Keratinocyte (primary cell): ENCODE measurements around the gene XRRA1. TPM values are rescaled to one million over a fixed set of nuclear protein-coding genes. Genes with fewer than 3 reads are reported as not detected.

Experiments
- DNase-seq: peaks from one replicate; pipeline ENCODE4 v3.0.0-alpha.2; 2011; ENCODE audit warnings: low read depth, missing footprints, low spot score
- FAIRE-seq: peaks from 2 replicates; lab custom pipeline; 2011; peaks lifted over from hg19 to GRCh38; lab: Jason Lieb, UNC
- H2AFZ ChIP-seq: 2 replicates; pipeline ENCODE4 v1.6.0; 2012; ENCODE audit warnings: low read length, control low read depth, inconsistent platforms; ENCODE audit not compliant: control insufficient read depth
- H3K27ac ChIP-seq: 2 replicates; pipeline ENCODE4 v1.5.1; 2011; ENCODE audit warnings: low read length; ENCODE audit not compliant: control insufficient read depth, insufficient read depth
- H3K27me3 ChIP-seq: 3 replicates; pipeline ENCODE4 v1.6.0; 2011; ENCODE audit warnings: low read length; ENCODE audit not compliant: control insufficient read depth, insufficient read depth; ENCODE audit errors: extremely low read depth
- H3K36me3 ChIP-seq, 2 experiments: 2 replicates in 1 of 2; 3 replicates in 1 of 2; pipeline ENCODE4 v1.5.1; 2011; ENCODE audit warnings: low read length in 2 of 2, mild to moderate bottlenecking in 1 of 2; ENCODE audit not compliant: control insufficient read depth in 2 of 2, insufficient read depth in 2 of 2; ENCODE audit errors: extremely low read depth in 1 of 2
- H3K4me1 ChIP-seq: 3 replicates; pipeline ENCODE4 v1.5.1; 2011; ENCODE audit warnings: low read length; ENCODE audit not compliant: control insufficient read depth, insufficient read depth; ENCODE audit errors: extremely low read depth
- H3K4me2 ChIP-seq: 3 replicates; pipeline ENCODE4 v1.6.0; 2011; ENCODE audit warnings: low read depth, low read length; ENCODE audit not compliant: control insufficient read depth, insufficient read depth; ENCODE audit errors: extremely low read depth
- H3K4me3 ChIP-seq, 3 experiments: fragments of 200-600 bp in 1 of 3; sonication (generic) in 1 of 3; 2 replicates in 2 of 3; 3 replicates in 1 of 3; pipeline ENCODE4 v1.5.1; 2011 to 2016; ENCODE audit warnings: low read length in 3 of 3, mild to moderate bottlenecking in 3 of 3, control low read depth in 2 of 3, inconsistent platforms in 1 of 3, low read depth in 1 of 3, mixed read lengths in 1 of 3, mixed run types in 1 of 3, moderate library complexity in 1 of 3; ENCODE audit not compliant: control insufficient read depth in 2 of 3, insufficient read depth in 2 of 3; ENCODE audit errors: extremely low read depth in 1 of 3
- H3K79me2 ChIP-seq: 2 replicates; pipeline ENCODE4 v1.6.0; 2012; ENCODE audit warnings: low read length; ENCODE audit not compliant: control insufficient read depth, insufficient read depth
- H3K9ac ChIP-seq: 3 replicates; pipeline ENCODE4 v1.6.0; 2011; ENCODE audit warnings: low read length; ENCODE audit not compliant: control insufficient read depth, insufficient read depth; ENCODE audit errors: extremely low read depth
- H3K9me1 ChIP-seq: 3 replicates; pipeline ENCODE4 v1.6.0; 2011; ENCODE audit warnings: low read length; ENCODE audit not compliant: control insufficient read depth, insufficient read depth; ENCODE audit errors: extremely low read depth
- H3K9me3 ChIP-seq: 2 replicates; pipeline ENCODE4 v1.5.1; 2012; ENCODE audit warnings: low read depth, low read length; ENCODE audit not compliant: control insufficient read depth
- H4K20me1 ChIP-seq: 3 replicates; pipeline ENCODE4 v1.6.0; 2011; ENCODE audit warnings: low read length; ENCODE audit not compliant: control insufficient read depth, insufficient read depth; ENCODE audit errors: extremely low read depth
- EZH2 ChIP-seq: IDR thresholded peaks from one replicate; pipeline ENCODE4 v1.6.1; 2012; ENCODE audit warnings: inconsistent platforms, mild to moderate bottlenecking, low read length, moderate library complexity
- dilution Hi-C: fragments of 300-500 bp; cut with MboI; formaldehyde crosslinking; loops from one replicate; pipeline ENCODE4 v1.7.0; 2020; ENCODE audit warnings: low sequenced_read_pairs; ENCODE audit not compliant: extremely low pct_ligation_motif_present
- polyA plus RNA-seq, 5 experiments: library from polyadenylated mRNA; depleted of rRNA in 3 of 5; stranded (reverse) in 3 of 5; stranded (forward) in 1 of 5; unstranded in 1 of 5; fragments of >200 nt; gene quantifications; 1 replicate in 1 of 5; 2 replicates in 3 of 5; 3 replicates in 1 of 5; pipeline versions ENCODE4 v1.2.1 to v1.2.3, GENCODE V29; 2011 to 2012; ENCODE audit warnings: missing spikeins in 2 of 5, low read depth in 1 of 5, low replicate concordance in 1 of 5
- TF ChIP-seq, protein P1 (sequence below), 3 experiments: IDR thresholded peaks in 1 of 3; conservative IDR thresholded peaks in 1 of 3; optimal IDR thresholded peaks in 1 of 3; 2 replicates in 2 of 3; 3 replicates in 1 of 3; pipeline versions ENCODE3 to v1.5.1; 2011; ENCODE audit warnings: low read length in 3 of 3, mild to moderate bottlenecking in 3 of 3, moderate library complexity in 2 of 3, control low read depth in 1 of 3, inconsistent platforms in 1 of 3; ENCODE audit not compliant: insufficient read depth in 2 of 3; ENCODE audit errors: extremely low read depth in 1 of 3

Gene XRRA1
- polyA plus RNA-seq, 1 donor (not counting 4 experiments of a cell fraction or from before 2014, with no cell fraction given), result 9.1 TPM

- no peaks in the 10 kb centered on the region for H3K79me2 ChIP-seq
- H3K36me3 ChIP-seq, result peaks cover 1 to 9% of the 10 kb centered on the region in 2 experiments
- dilution Hi-C loops, result no loop called here
- no peaks in the 10 kb centered on the region for H3K9me1 ChIP-seq
- H2AFZ ChIP-seq, result no peak overlapping the region
- H3K4me1 ChIP-seq, result peaks cover 10% of the 10 kb centered on the region
- H4K20me1 ChIP-seq, result no peaks in the 10 kb centered on the region
- no peaks in the 10 kb centered on the region for H3K9me3 ChIP-seq
- FAIRE-seq (no peak), DNase-seq (no peak)
- no peak overlapping the region for H3K4me3 ChIP-seq
- no peak for TF ChIP-seq EZH2
- TF ChIP-seq, protein P1, sequence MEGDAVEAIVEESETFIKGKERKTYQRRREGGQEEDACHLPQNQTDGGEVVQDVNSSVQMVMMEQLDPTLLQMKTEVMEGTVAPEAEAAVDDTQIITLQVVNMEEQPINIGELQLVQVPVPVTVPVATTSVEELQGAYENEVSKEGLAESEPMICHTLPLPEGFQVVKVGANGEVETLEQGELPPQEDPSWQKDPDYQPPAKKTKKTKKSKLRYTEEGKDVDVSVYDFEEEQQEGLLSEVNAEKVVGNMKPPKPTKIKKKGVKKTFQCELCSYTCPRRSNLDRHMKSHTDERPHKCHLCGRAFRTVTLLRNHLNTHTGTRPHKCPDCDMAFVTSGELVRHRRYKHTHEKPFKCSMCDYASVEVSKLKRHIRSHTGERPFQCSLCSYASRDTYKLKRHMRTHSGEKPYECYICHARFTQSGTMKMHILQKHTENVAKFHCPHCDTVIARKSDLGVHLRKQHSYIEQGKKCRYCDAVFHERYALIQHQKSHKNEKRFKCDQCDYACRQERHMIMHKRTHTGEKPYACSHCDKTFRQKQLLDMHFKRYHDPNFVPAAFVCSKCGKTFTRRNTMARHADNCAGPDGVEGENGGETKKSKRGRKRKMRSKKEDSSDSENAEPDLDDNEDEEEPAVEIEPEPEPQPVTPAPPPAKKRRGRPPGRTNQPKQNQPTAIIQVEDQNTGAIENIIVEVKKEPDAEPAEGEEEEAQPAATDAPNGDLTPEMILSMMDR (optimal IDR thresholded peaks at IDR 0.05 in 1 of 3, IDR thresholded peaks at IDR 0.05 in 1 of 3, conservative IDR thresholded peaks at IDR 0.05 in 1 of 3; ENCODE audit: extremely low read depth in 1 of 3, insufficient read depth in 2 of 3, low read length in 3 of 3), result no peak
- no peak overlapping the region for H3K27ac ChIP-seq
- H3K4me2 ChIP-seq, result no peak overlapping the region
- H3K9ac ChIP-seq, result no peak overlapping the region
- no peaks in the 10 kb centered on the region for H3K27me3 ChIP-seq
Observed at GRCh38 chr11:74927496-74927895, 21.4 kb downstream of the XRRA1 start.

DNA sequence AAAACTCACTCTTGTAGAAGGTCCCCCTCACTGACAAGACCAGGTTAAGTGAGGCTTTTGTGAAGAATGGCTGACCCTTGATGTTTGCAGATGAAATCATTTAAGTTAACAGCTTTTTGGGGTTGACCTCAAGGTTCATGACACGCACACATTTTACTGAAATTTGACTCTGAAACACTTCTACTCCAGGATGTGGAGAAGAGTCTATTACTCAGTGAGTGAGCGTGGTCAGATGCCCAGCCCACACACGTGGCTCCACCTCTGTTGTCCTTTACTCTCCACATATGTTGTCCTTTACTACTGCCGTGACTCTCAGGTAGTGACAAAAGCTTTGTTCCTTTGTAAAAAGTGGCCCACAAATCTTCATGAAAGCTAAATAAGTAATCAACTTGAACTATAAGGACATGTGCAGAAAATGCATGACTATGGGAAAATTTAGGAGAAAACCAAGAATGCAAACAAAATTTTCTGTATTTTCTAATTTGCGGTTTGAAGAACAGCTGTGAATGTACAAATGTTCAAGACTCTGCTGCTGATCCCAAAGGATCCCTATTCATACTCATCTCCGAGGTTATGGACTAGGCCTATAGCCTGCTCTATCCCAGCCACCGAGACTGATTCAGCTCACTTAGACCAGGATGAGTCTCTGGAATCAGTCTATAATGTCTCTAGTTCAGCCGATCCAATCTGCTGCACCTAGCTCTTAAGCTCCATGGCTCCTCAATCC, 22.4 kb downstream of the XRRA1 start:
- Histone ChIP-seq H3K9me3 (no peaks in the 10 kb centered on the region), H2AFZ (no peak overlapping the region), H3K4me3 (no peak overlapping the region), H3K4me1 (peaks cover 3% of the 10 kb centered on the region), H3K4me2 (no peak overlapping the region), H3K27ac (no peak overlapping the region), H3K9me1 (no peaks in the 10 kb centered on the region), H4K20me1 (no peaks in the 10 kb centered on the region), H3K79me2 (no peaks in the 10 kb centered on the region), H3K36me3 (peaks cover 1 to 6% of the 10 kb centered on the region in 2 experiments), H3K27me3 (no peaks in the 10 kb centered on the region), H3K9ac (no peak overlapping the region)
- dilution Hi-C loops, result no loop called here
- TF ChIP-seq EZH2, result no peak
- DNase-seq (no peak), FAIRE-seq (no peak)
